B cell (primary cell): Measurements from ENCODE around the gene FITM1. TPM values are rescaled to one million over a fixed set of nuclear protein-coding genes. Genes with fewer than 3 reads are reported as not detected.

ENCODE experiments used
- ATAC-seq: fragments of 200-7000 bp; cut with Tn5 transposase; one replicate; pipeline ENCODE4 v1.10.0; 2021; ENCODE audit warnings: low read depth, mild to moderate bottlenecking, moderate number of reproducible peaks, moderate library complexity
- CTCF ChIA-PET: fragments of 350-600 bp; sonication (Branson Sonifier 250); formaldehyde crosslinking; loops from one replicate; lab custom pipeline; 2021; ENCODE audit warnings: antibody characterized with exemption, inconsistent platforms; lab: Charles Lee
- POLR2A ChIA-PET: fragments of 350-600 bp; sonication (Branson Sonifier 250); formaldehyde crosslinking; loops from one replicate; lab custom pipeline; 2021; ENCODE audit warnings: antibody characterized with exemption; lab: Charles Lee
- DNase-seq: peaks from one replicate; pipeline ENCODE4 v3.0.0; 2013
- H2AFZ ChIP-seq: 2 replicates; pipeline ENCODE4 v1.6.1; 2012; ENCODE audit warnings: mild to moderate bottlenecking, low read depth, low read length; ENCODE audit not compliant: insufficient read depth, poor library complexity, severe bottlenecking
- H3K27ac ChIP-seq, 2 donors: 1 replicate in 1 of 2; 2 replicates in 1 of 2; pipeline ENCODE4 v1.5.1; 2012 to 2013; ENCODE audit warnings: low read length in 2 of 2, mild to moderate bottlenecking in 2 of 2, moderate library complexity in 1 of 2
- H3K27me3 ChIP-seq, 4 experiments: fragments of 200-600 bp in 1 of 4; sonication (generic) in 1 of 4; replicated peaks in 1 of 4; 1 replicate in 2 of 4; 2 replicates in 2 of 4; pipeline versions ENCODE4 v1.6.1 to v1.7.0; 2013 to 2016; ENCODE audit warnings: low read length in 3 of 4, mild to moderate bottlenecking in 2 of 4, mixed read lengths in 1 of 4, moderate library complexity in 1 of 4; ENCODE audit not compliant: insufficient read depth in 4 of 4, control insufficient read depth in 3 of 4; ENCODE audit errors: control extremely low read depth in 1 of 4
- H3K36me3 ChIP-seq, 2 experiments: replicated peaks in 1 of 2; 1 replicate in 1 of 2; 2 replicates in 1 of 2; pipeline versions ENCODE4 v1.6.1 to v1.7.1; 2013; ENCODE audit warnings: low read length in 1 of 2; ENCODE audit not compliant: insufficient read depth in 2 of 2, control insufficient read depth in 1 of 2; ENCODE audit errors: control extremely low read depth in 1 of 2, extremely low read depth in 1 of 2
- H3K4me1 ChIP-seq, 2 donors: fragments of 200-600 bp in 1 of 2; sonication (generic) in 1 of 2; 1 replicate in 1 of 2; 2 replicates in 1 of 2; pipeline versions ENCODE4 v1.5.1 to v1.6.1; 2013 to 2017; ENCODE audit warnings: low read length in 2 of 2; ENCODE audit not compliant: control insufficient read depth in 2 of 2, insufficient read depth in 2 of 2
- H3K4me2 ChIP-seq: replicated peaks from 2 replicates; pipeline ENCODE3; 2012; ENCODE audit warnings: mild to moderate bottlenecking, low read depth, low read length; ENCODE audit not compliant: poor library complexity, severe bottlenecking
- H3K4me3 ChIP-seq, 5 experiments: fragments of 200-600 bp in 1 of 5; sonication (generic) in 1 of 5; 1 replicate in 3 of 5; 2 replicates in 2 of 5; pipeline versions ENCODE4 v1.5.1 to v1.7.0; 2011 to 2016; ENCODE audit warnings: low read length in 4 of 5, mild to moderate bottlenecking in 4 of 5, low read depth in 2 of 5, control low read depth in 1 of 5, moderate library complexity in 1 of 5; ENCODE audit not compliant: insufficient read depth in 1 of 5; ENCODE audit errors: control extremely low read depth in 1 of 5, extremely low read depth in 1 of 5
- H3K79me2 ChIP-seq: fragments of 200-600 bp; sonication (generic); one replicate; pipeline ENCODE4 v1.6.0; 2016; ENCODE audit warnings: low read length; ENCODE audit not compliant: control insufficient read depth, insufficient read depth
- H3K9ac ChIP-seq: fragments of 200-600 bp; sonication (generic); 2 replicates; pipeline ENCODE4 v1.6.1; 2017; ENCODE audit warnings: mild to moderate bottlenecking, low read length, moderate library complexity
- H3K9me3 ChIP-seq, 3 donors: one replicate each; pipeline versions ENCODE4 v1.6.1 to v1.7.1; 2013; ENCODE audit warnings: low read length in 2 of 3; ENCODE audit not compliant: control insufficient read depth in 2 of 3, insufficient read depth in 1 of 3; ENCODE audit errors: control extremely low read depth in 1 of 3
- H4K20me1 ChIP-seq: 2 replicates; pipeline ENCODE4 v1.6.0; 2012; ENCODE audit warnings: mild to moderate bottlenecking, low read length; ENCODE audit not compliant: insufficient read depth, control insufficient read depth, poor library complexity, severe bottlenecking
- H3K27ac Mint-ChIP-seq: one replicate; pipeline ENCODE4 v1.8.0; 2021; ENCODE audit warnings: mixed read lengths
- H3K27me3 Mint-ChIP-seq: one replicate; pipeline ENCODE4 v1.8.0; 2021; ENCODE audit warnings: mixed read lengths
- H3K4me1 Mint-ChIP-seq: one replicate; pipeline ENCODE4 v1.8.0; 2021; ENCODE audit warnings: mixed read lengths
- H3K4me3 Mint-ChIP-seq: one replicate; pipeline ENCODE4 v1.8.0; 2021; ENCODE audit warnings: mixed read lengths
- H3K9me3 Mint-ChIP-seq: one replicate; pipeline ENCODE4 v1.8.0; 2022; ENCODE audit warnings: mixed read lengths; ENCODE audit not compliant: insufficient read depth
- CTCF ChIP-seq: fragments of 200-600 bp; IDR thresholded peaks from one replicate; pipeline ENCODE4 v1.8.0; 2022; ENCODE audit warnings: antibody characterized with exemption, mild to moderate bottlenecking
- EZH2 ChIP-seq: IDR thresholded peaks from 2 replicates; pipeline ENCODE4 v1.6.1; 2012; ENCODE audit warnings: borderline replicate concordance, low read depth, mild to moderate bottlenecking, moderate library complexity, low read length; ENCODE audit not compliant: insufficient read depth, poor library complexity, severe bottlenecking
- WGBS: methylation state at CpG from one replicate; pipeline ENCODE4 v1.1.5; 2013; ENCODE audit warnings: missing lambda C conversion rate; ENCODE audit not compliant: insufficient coverage; 5-methylcytosine and 5-hydroxymethylcytosine counted together
- intact Hi-C: fragments of 100-400 bp; cut with micrococcal nuclease; formaldehyde crosslinking; loops from one replicate; pipeline ENCODE4 v1.10.0; 2022
- polyA plus RNA-seq: library from polyadenylated mRNA; depleted of rRNA; stranded (reverse); fragments of >200 nt; gene quantifications from 2 replicates; pipeline ENCODE4 v1.2.3, GENCODE V29; 2012
- total RNA-seq, 2 donors: library from RNA; stranded (reverse); fragments of 120-200 nt in 1 of 2; gene quantifications; 1 replicate in 1 of 2; 2 replicates in 1 of 2; pipeline versions ENCODE4 v1.2.3 to v1.2.4, GENCODE V29; 2013 to 2022

FITM1 gene
- total and polyA plus RNA-seq, 2 donors (not counting 1 experiment from before 2014, with no cell fraction given) = 2.6 to 3.3 TPM

DNA sequence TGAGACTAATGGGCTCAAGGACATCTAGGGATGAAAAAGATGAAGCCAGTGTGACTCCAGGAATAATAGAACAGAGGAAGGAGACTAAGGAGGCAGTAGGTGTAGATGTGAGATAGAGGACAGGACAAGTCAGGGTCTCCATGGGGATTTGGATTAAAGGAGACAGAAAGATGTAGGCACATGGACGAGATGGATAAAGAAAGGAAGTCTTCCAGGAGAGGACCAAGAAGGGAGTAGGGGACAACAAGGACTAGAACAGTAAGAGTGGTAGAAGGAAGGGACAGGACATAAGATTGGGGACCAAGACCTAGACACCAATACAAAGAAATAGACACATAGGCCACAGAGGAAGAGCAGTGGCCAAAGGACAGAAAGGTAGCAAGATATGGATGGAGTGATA is 43.5 kb upstream of the FITM1 start:
- peaks cover 14% of the 10 kb centered on the region for H3K4me1 Mint-ChIP-seq
- H3K4me3 ChIP-seq = no peak overlapping the region
- H4K20me1 ChIP-seq = no peaks in the 10 kb centered on the region
- H3K4me3 Mint-ChIP-seq = no peak overlapping the region
- WGBS = 100% methylated on average over 1 of the region's 1 CpG
- no peaks in the 10 kb centered on the region for H3K9me3 ChIP-seq
- peaks cover 4% of the 10 kb centered on the region for H3K79me2 ChIP-seq
- H3K9ac ChIP-seq = no peak overlapping the region
- TF ChIP-seq CTCF (no peak), EZH2 (no peak)
- H3K4me1 ChIP-seq = peaks cover under 1 to 10% of the 10 kb centered on the region in 2 donors
- no peaks in the 10 kb centered on the region for H3K9me3 Mint-ChIP-seq
- H2AFZ ChIP-seq = no peak overlapping the region
- H3K36me3 ChIP-seq = no peaks in the 10 kb centered on the region
- H3K4me2 ChIP-seq = no peak overlapping the region
- intact Hi-C loops = no loop called here
- ATAC-seq = no peak
- no peaks in the 10 kb centered on the region for H3K27me3 Mint-ChIP-seq
- DNase-seq = no peak
- no peak overlapping the region for H3K27ac ChIP-seq
- H3K27ac Mint-ChIP-seq = no peak overlapping the region
- ChIA-PET CTCF (interaction anchor here (1.2 to 8.0 kb wide), 3 partner anchors 21 to 33 kb away, joined by 3 to 75 read pairs (median 17); no protein-coding TSS in a partner anchor), POLR2A (no interaction called here)
- no peaks in the 10 kb centered on the region for H3K27me3 ChIP-seq

DNA sequence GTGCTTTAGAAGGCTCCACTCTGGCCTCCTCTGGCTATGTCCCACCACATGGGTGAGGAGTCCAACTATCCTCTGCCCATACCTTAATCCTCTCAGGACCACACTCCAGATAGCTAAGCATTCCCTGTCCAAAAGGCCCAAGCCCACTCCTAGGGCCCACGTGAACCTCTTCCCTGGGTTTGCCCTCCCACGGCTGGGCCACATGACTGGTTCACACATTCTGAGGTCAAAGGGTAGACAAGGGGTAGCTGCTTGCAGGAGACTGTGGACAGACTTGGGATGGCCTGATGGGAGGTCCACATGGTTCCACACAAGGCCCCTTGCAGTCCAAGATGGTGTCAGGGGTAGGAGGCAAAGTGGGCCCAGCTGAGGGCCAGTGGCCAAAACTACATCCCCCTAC is 42.4 kb upstream of the FITM1 start:
- H3K9me3 ChIP-seq = no peaks in the 10 kb centered on the region
- H3K9me3 Mint-ChIP-seq = no peaks in the 10 kb centered on the region
- no peaks in the 10 kb centered on the region for H3K36me3 ChIP-seq
- no peaks in the 10 kb centered on the region for H3K27me3 ChIP-seq
- 100% methylated on average over 1 of the region's 2 CpGs for WGBS
- H3K4me3 ChIP-seq = no peak overlapping the region
- CTCF ChIA-PET = interaction anchor here (0.7 to 12.1 kb wide), 6 partner anchors 8 to 73 kb away, joined by 3 to 292 read pairs (median 4); partner anchors contain the start of gene CPNE6
- H3K4me1 ChIP-seq = peaks cover 0 to 9% of the 10 kb centered on the region in 2 donors
- H3K27ac Mint-ChIP-seq = no peak overlapping the region
- H3K4me2 ChIP-seq = no peak overlapping the region
- H4K20me1 ChIP-seq = no peaks in the 10 kb centered on the region
- no peak overlapping the region for H2AFZ ChIP-seq
- H3K79me2 ChIP-seq = peaks cover 4% of the 10 kb centered on the region
- POLR2A ChIA-PET = interaction anchor here (0.7 kb wide), 1 partner anchor 25 kb away, joined by 6 read pairs; no protein-coding TSS in a partner anchor
- intact Hi-C loops = no loop called here
- ATAC-seq (no peak), DNase-seq (no peak)
- H3K27ac ChIP-seq = no peak overlapping the region
- H3K27me3 Mint-ChIP-seq = no peaks in the 10 kb centered on the region
- H3K4me3 Mint-ChIP-seq = no peak overlapping the region
- H3K4me1 Mint-ChIP-seq = peaks cover 14% of the 10 kb centered on the region
- no peak overlapping the region for H3K9ac ChIP-seq
- TF ChIP-seq EZH2 (no peak), CTCF (no peak)
